ENCODE measurements around the gene SUMO3.

- TF ChIP-seq, protein P1, sequence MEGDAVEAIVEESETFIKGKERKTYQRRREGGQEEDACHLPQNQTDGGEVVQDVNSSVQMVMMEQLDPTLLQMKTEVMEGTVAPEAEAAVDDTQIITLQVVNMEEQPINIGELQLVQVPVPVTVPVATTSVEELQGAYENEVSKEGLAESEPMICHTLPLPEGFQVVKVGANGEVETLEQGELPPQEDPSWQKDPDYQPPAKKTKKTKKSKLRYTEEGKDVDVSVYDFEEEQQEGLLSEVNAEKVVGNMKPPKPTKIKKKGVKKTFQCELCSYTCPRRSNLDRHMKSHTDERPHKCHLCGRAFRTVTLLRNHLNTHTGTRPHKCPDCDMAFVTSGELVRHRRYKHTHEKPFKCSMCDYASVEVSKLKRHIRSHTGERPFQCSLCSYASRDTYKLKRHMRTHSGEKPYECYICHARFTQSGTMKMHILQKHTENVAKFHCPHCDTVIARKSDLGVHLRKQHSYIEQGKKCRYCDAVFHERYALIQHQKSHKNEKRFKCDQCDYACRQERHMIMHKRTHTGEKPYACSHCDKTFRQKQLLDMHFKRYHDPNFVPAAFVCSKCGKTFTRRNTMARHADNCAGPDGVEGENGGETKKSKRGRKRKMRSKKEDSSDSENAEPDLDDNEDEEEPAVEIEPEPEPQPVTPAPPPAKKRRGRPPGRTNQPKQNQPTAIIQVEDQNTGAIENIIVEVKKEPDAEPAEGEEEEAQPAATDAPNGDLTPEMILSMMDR (IDR thresholded peaks at IDR 0.05): no peak
- no peak for TF ChIP-seq POLR2AphosphoS5 (IDR thresholded peaks at IDR 0.05)
These were observed 22.9 kb upstream of the SUMO3 start for GRCh38 chr21:44840771-44841170.
